GM19397 (cell line): ENCODE measurements around the gene ZFP92.

Experiments
- ATAC-seq: cut with Tn5 transposase; IDR thresholded peaks from one replicate; pipeline ENCODE4 v1.9.1; 2021; ENCODE audit warnings: mild to moderate bottlenecking, moderate library complexity; ENCODE audit not compliant: unreplicated experiment

The ZFP92 gene

GRCh38 chrX:153407736-153408135 is 3.5 kb upstream of the ZFP92 start:
- no peak for ATAC-seq

- ATAC-seq: no peak
Observed at GRCh38 chrX:153408221-153408721, 3.0 kb upstream of the ZFP92 start.

DNA sequence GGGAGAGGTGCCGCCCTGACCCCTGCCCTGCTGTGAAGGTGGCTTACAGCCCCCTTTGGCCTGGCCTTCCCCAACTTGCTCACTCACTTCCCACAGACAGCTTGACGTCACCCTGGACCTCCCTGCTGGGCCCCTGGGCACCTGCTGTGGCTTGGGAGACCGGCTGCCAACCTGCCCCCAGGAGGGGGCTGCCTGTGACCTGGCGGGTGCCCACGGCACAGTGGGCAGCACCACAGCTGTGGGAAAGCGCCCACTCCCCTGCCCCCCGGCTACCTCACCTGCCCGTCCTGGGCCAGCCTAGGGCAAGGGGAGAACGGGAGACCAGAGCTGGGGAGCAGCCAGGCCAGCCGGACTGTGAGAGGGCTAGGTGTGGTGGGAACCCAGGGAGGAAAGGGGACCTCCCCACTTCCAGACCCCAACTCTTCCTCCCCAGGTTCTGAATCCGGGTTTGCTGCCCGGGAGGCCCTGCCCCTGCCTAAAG is 2.4 kb upstream of the ZFP92 start:
- no peak for ATAC-seq

DNA sequence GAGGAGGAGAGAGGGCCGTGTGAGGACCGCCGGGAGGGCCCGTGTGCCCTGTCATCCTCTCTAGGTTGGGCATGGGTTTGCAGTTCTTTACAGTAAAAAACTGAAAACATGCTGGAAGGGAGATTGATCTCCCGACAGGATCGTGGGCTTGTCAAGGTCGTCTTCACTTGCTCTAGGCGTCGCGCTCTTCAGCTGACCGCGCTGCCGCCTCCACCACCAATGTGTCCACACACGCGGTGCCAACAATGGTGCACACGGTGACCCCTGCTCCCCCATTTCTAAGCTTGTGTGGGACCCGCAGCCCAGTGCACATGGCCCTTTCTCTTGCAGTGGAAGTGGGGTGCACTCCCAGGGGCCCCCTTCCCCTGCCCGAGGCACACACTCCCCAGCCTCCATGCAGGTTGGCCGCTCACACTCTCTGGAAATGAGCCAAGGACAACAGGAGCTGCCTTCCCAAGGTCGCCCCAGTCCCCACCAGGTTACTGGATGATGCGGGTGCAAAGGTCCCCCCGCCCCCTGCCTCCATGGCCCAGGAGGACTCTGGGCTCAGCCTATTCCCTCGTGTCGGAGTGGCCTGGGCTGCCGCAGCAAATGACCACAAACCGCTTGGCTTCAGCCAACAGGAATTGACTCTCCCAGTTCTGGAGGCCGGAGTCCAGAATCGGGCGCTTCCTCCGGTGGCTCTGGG is 1.7 kb upstream of the ZFP92 start:
- no peak for ATAC-seq

- no peak for ATAC-seq
Observed at GRCh38 chrX:153410373-153410772, 899 bp upstream of the ZFP92 start.

DNA sequence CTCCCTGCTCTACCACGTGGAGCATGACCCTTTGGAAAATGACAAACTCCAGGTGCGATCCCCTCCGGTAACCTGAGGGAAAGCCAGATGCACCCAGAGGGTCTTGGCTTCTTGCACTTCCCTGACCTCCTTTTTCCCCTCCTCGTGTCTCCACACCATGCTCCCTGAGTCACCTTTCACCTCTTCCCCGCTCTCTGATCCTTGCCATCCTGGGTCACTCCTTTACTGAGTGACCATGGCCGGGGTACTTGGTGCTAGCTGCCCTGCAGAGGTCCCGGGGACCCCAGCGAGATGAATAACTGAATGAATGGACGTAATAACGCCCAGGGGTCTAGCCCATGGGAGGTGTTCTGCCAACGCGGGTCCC is 401 bp upstream of the ZFP92 start:
- ATAC-seq: no peak

- no peak for ATAC-seq
Observed at GRCh38 chrX:153411988-153412574, 809 bp downstream of the ZFP92 start.

DNA sequence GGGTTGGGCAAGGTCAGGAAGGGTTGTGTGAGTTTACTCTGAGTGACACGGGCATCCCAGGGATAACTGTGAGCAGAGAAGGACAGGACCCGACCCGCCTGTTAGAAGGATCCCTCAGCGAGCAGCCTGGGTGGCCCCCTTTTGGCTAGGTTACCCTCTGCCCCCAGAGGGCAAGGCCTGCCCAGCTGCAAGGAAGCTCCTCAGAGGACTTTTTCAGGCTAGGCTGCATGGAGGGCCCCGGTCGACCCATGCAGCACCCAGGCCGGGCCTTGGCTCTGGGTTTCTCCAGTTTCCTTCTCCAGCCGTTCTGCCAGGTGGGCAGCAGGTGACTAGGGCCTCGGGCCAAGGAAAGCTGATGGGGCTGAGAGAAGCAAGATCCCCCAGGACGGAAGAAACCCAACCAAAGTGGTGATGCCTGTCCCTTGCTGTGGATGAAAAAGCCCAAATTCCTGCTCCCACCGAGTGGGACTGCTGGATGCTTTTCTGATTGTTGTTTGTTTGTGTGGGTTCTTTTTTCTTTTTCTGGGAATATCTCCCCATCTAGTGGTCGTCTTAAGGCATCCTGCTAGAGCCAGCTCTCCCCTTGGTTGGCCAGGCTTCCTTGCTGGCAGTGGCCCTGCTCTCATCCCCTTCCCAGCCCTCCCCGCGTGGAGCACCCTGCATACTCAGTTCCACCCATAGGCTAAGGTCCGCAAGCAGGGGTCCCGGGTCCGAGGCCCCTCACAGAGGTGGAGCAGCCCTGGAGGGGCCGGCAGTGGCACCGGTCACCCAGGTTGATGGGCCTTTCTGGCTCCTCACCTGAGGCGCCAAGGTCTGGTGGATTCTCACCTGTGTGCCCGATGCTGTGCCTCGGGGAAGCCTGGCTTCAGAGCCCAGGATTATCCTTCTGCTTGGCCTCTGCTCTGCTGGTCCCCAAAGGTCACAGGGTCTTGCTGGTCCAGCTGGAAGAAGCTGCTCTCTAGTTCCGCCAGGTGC is 1.8 kb downstream of the ZFP92 start:
- ATAC-seq: no peak

- no peak for ATAC-seq
Observed at GRCh38 chrX:153413731-153414130, 2.5 kb downstream of the ZFP92 start.

- no peak for ATAC-seq
Observed at GRCh38 chrX:153414856-153415510, 3.7 kb downstream of the ZFP92 start.

- ATAC-seq: no peak
Observed at GRCh38 chrX:153416781-153417450, 5.6 kb downstream of the ZFP92 start.

GRCh38 chrX:153417637-153418036 is 6.4 kb downstream of the ZFP92 start:
- ATAC-seq: no peak

- no peak for ATAC-seq
Observed at GRCh38 chrX:153420851-153421599, 9.8 kb downstream of the ZFP92 start.

DNA sequence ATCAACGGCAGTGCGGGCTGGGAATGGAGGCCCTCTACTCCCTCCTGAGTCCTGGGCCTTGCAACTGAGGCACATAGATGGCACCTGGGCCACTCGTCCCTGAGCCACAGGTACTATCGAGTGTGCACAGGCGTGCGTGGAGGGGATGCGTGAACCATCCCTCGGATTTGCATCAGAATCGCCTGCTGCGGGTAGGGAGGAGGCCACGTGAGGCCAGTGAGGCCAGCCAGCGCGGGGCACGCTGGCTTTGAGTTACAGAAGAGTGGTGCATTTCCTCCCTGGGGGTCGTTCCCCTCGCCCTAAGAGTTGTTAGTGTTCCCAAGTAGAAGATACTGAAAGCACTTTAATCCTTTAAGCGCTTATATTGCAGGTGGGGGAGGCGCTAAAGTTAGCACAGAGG is 10.6 kb downstream of the ZFP92 start:
- no peak for ATAC-seq

DNA sequence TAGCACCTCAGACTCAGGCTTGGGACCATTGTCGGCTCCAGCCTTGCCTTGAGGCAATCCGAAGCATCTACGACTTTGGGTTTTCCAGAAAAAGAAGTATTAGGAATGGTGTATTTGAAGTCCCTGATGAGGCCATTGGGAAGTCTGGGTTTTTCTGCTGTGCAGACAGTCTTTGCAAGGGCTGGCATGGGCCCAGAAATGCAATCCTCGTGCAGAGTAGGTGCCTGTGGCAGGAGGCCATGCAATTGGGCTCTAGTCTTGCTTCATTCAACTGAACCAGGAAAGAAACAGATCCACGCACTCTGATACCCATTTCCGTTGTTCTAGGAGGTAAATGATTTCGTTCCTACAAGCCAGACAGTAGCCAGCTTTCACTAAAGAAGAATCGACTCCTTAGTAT is 12.4 kb downstream of the ZFP92 start:
- no peak for ATAC-seq

DNA sequence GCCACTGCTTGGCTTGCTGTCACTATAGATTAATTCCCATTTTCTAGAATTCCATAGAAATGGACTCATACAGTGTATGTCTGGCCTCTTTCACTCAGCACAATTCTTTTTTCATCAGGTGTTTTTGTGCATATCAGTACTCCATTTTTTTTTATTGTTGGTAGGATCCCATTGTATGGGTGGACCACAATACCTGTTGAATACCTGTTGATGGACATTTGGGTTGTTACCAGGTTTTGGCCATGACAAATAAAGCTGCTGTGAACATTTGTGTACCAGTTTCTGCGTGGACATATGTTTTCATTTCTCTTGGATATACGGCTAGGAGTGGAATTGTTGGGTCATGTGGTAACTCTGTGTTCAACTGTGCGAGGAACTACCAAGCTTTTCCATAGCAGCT is 14.9 kb downstream of the ZFP92 start:
- ATAC-seq: no peak

- ATAC-seq: no peak
Observed at GRCh38 chrX:153430796-153431195, 19.5 kb downstream of the ZFP92 start.

GRCh38 chrX:153433161-153433680 is 21.9 kb downstream of the ZFP92 start:
- ATAC-seq: no peak

DNA sequence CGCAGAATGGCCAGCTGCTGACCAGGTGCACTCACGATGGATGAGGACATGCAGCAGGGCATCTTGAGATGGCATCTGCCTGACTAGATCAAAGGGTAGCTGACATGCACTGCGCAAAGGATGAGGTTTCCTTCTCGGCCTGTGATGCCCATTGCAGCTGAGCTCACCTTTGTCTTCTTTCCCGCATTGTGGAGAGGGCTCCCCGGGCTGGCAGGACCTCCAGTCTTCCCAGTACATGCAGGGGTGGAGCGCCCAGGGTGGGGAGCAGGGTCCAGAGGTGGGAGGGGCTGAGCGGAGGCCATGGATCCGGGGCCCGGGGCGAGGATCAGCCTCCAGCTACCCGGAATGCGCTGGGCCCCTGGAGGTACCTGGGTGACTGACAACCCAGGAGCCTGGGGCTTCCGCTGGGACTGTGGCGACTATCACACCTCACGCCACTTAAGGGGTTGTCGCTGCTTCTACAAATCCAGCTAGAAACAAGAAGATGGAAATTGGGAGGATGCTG is 22.6 kb downstream of the ZFP92 start:
- ATAC-seq: no peak
